H1 (cell line): ENCODE data around the gene TNS1.

Experiments
- POLR2A ChIP-seq, 2 experiments: IDR thresholded peaks; 1 replicate in 1 of 2; 2 replicates in 1 of 2; pipeline ENCODE4 v1.6.1; 2011; ENCODE audit warnings: low read depth in 2 of 2, low read length in 2 of 2, mild to moderate bottlenecking in 2 of 2; ENCODE audit errors: control extremely low read depth in 1 of 2
- POLR2AphosphoS5 ChIP-seq: IDR thresholded peaks from 2 replicates; pipeline ENCODE4 v1.6.1; 2011; ENCODE audit warnings: low read depth, low read length
- SRF ChIP-seq: IDR thresholded peaks from 2 replicates; pipeline ENCODE4 v1.6.1; 2011; ENCODE audit warnings: mild to moderate bottlenecking, low read depth, low read length, moderate library complexity
- YY1 ChIP-seq: IDR thresholded peaks from 2 replicates; pipeline ENCODE4 v1.6.1; 2011; ENCODE audit warnings: low read depth, mild to moderate bottlenecking, low read length
- TF ChIP-seq, protein P1 (sequence below), 3 experiments: IDR thresholded peaks; 1 replicate in 2 of 3; 2 replicates in 1 of 3; pipeline versions ENCODE4 v1.5.1 to v1.6.1; 2011; ENCODE audit warnings: low read length in 3 of 3, mild to moderate bottlenecking in 3 of 3, inconsistent platforms in 2 of 3, low read depth in 1 of 3, moderate library complexity in 1 of 3; ENCODE audit not compliant: insufficient read depth in 1 of 3; ENCODE audit errors: control extremely low read depth in 1 of 3
- TF ChIP-seq, protein P2 (sequence below): fragments of 300-600 bp; sonication (generic); IDR thresholded peaks from 2 replicates; pipeline ENCODE4 v1.7.1; 2012; ENCODE audit warnings: low read length, moderate library complexity, mild to moderate bottlenecking, inconsistent platforms; ENCODE audit not compliant: insufficient replicate concordance

DNA sequence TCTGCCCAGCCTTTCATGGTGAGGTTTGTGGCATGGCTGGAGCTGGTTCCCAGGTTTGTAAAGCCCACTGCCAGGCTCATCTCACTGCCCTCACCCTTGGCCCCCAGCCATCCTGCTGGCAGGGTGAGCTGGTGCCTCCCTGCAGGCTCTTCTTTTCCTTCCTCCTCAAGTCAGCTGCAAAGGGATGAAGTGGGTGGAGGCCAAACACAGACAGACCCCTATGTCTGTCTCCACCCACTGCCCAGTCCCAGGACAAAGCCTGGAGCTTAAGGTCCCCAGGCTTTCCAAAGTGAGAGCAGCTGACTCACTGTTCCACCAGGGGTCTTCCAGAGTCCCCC, 92.0 kb downstream of the TNS1 start:
- TF ChIP-seq, protein P1, sequence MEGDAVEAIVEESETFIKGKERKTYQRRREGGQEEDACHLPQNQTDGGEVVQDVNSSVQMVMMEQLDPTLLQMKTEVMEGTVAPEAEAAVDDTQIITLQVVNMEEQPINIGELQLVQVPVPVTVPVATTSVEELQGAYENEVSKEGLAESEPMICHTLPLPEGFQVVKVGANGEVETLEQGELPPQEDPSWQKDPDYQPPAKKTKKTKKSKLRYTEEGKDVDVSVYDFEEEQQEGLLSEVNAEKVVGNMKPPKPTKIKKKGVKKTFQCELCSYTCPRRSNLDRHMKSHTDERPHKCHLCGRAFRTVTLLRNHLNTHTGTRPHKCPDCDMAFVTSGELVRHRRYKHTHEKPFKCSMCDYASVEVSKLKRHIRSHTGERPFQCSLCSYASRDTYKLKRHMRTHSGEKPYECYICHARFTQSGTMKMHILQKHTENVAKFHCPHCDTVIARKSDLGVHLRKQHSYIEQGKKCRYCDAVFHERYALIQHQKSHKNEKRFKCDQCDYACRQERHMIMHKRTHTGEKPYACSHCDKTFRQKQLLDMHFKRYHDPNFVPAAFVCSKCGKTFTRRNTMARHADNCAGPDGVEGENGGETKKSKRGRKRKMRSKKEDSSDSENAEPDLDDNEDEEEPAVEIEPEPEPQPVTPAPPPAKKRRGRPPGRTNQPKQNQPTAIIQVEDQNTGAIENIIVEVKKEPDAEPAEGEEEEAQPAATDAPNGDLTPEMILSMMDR (IDR thresholded peaks at IDR 0.05; ENCODE audit: control extremely low read depth in 1 of 3, insufficient read depth in 1 of 3, low read depth in 1 of 3, low read length in 3 of 3): no peak
- TF ChIP-seq POLR2AphosphoS5 (no peak), POLR2A (IDR thresholded peaks at IDR 0.05; ENCODE audit: control extremely low read depth in 1 of 2, low read depth in 2 of 2, low read length in 2 of 2) (no peak), SRF (no peak), YY1 (no peak)
- TF ChIP-seq, protein P2, sequence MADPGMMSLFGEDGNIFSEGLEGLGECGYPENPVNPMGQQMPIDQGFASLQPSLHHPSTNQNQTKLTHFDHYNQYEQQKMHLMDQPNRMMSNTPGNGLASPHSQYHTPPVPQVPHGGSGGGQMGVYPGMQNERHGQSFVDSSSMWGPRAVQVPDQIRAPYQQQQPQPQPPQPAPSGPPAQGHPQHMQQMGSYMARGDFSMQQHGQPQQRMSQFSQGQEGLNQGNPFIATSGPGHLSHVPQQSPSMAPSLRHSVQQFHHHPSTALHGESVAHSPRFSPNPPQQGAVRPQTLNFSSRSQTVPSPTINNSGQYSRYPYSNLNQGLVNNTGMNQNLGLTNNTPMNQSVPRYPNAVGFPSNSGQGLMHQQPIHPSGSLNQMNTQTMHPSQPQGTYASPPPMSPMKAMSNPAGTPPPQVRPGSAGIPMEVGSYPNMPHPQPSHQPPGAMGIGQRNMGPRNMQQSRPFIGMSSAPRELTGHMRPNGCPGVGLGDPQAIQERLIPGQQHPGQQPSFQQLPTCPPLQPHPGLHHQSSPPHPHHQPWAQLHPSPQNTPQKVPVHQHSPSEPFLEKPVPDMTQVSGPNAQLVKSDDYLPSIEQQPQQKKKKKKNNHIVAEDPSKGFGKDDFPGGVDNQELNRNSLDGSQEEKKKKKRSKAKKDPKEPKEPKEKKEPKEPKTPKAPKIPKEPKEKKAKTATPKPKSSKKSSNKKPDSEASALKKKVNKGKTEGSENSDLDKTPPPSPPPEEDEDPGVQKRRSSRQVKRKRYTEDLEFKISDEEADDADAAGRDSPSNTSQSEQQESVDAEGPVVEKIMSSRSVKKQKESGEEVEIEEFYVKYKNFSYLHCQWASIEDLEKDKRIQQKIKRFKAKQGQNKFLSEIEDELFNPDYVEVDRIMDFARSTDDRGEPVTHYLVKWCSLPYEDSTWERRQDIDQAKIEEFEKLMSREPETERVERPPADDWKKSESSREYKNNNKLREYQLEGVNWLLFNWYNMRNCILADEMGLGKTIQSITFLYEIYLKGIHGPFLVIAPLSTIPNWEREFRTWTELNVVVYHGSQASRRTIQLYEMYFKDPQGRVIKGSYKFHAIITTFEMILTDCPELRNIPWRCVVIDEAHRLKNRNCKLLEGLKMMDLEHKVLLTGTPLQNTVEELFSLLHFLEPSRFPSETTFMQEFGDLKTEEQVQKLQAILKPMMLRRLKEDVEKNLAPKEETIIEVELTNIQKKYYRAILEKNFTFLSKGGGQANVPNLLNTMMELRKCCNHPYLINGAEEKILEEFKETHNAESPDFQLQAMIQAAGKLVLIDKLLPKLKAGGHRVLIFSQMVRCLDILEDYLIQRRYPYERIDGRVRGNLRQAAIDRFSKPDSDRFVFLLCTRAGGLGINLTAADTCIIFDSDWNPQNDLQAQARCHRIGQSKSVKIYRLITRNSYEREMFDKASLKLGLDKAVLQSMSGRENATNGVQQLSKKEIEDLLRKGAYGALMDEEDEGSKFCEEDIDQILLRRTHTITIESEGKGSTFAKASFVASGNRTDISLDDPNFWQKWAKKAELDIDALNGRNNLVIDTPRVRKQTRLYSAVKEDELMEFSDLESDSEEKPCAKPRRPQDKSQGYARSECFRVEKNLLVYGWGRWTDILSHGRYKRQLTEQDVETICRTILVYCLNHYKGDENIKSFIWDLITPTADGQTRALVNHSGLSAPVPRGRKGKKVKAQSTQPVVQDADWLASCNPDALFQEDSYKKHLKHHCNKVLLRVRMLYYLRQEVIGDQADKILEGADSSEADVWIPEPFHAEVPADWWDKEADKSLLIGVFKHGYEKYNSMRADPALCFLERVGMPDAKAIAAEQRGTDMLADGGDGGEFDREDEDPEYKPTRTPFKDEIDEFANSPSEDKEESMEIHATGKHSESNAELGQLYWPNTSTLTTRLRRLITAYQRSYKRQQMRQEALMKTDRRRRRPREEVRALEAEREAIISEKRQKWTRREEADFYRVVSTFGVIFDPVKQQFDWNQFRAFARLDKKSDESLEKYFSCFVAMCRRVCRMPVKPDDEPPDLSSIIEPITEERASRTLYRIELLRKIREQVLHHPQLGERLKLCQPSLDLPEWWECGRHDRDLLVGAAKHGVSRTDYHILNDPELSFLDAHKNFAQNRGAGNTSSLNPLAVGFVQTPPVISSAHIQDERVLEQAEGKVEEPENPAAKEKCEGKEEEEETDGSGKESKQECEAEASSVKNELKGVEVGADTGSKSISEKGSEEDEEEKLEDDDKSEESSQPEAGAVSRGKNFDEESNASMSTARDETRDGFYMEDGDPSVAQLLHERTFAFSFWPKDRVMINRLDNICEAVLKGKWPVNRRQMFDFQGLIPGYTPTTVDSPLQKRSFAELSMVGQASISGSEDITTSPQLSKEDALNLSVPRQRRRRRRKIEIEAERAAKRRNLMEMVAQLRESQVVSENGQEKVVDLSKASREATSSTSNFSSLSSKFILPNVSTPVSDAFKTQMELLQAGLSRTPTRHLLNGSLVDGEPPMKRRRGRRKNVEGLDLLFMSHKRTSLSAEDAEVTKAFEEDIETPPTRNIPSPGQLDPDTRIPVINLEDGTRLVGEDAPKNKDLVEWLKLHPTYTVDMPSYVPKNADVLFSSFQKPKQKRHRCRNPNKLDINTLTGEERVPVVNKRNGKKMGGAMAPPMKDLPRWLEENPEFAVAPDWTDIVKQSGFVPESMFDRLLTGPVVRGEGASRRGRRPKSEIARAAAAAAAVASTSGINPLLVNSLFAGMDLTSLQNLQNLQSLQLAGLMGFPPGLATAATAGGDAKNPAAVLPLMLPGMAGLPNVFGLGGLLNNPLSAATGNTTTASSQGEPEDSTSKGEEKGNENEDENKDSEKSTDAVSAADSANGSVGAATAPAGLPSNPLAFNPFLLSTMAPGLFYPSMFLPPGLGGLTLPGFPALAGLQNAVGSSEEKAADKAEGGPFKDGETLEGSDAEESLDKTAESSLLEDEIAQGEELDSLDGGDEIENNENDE: no peak
